IPS-18c (cell line): Measurements from ENCODE around the gene EYA2.

Experiments used
- H3K4me3 ChIP-seq: 2 replicates; pipeline ENCODE4 v1.7.0; 2013; ENCODE audit warnings: low read depth, mild to moderate bottlenecking, low read length, moderate library complexity; ENCODE audit not compliant: insufficient read depth
- H3K9me3 ChIP-seq: one replicate; pipeline ENCODE4 v1.6.1; 2013; ENCODE audit warnings: mild to moderate bottlenecking, low read length, moderate library complexity; ENCODE audit not compliant: control insufficient read depth, insufficient read depth

EYA2 gene

GRCh38 chr20:46999801-47000465 lies 105.3 kb downstream of the EYA2 start:
- peaks cover 2% of the 10 kb centered on the region for H3K9me3 ChIP-seq
- no peak overlapping the region for H3K4me3 ChIP-seq

GRCh38 chr20:47003223-47003622 lies 108.6 kb downstream of the EYA2 start:
- Histone ChIP-seq H3K4me3 (no peak overlapping the region), H3K9me3 (peaks cover 2% of the 10 kb centered on the region)

GRCh38 chr20:47004179-47004578 lies 109.5 kb downstream of the EYA2 start:
- Histone ChIP-seq H3K4me3 (no peak overlapping the region), H3K9me3 (peaks cover 2% of the 10 kb centered on the region)

DNA sequence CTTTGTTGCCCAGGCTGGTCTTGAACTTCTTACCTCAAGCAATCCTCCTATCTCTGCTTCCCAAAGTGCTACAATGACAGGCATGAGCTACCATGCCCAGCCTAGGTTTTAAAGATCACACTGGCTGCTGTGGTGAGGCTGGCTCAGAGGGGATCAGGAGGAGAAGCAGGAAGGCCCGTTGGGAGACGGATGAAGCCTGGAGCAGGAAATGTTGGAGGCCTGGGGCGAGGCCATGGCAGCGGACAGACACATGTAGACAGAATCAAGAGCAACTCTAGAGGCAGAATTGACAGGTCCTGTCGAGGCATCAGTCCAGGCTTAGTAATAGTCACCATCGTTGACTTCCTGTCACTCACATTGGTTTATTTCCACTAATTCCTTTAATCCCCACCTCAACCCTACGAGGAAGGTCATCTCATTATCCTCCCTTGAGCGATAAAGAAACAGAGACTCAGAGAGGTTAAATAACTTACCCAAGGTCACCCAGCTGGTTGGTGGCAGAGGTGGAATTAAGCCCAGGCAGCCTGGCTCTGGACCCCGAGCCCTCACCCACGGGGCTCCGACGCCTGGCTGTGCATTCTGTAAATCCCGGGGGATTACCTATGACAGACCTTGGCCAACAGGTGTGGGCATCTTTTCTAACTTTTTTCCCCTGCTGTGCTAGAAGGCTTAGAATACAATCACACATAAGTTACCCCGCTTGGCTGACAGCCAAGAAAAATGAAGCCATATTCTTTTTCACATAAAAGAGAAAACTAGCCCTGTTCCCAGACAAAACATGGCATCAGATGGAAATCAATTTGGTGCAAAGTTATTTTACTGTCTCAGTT lies 113.4 kb downstream of the EYA2 start:
- no peak overlapping the region for H3K4me3 ChIP-seq
- H3K9me3 ChIP-seq, result peaks cover 2% of the 10 kb centered on the region

GRCh38 chr20:47008842-47009518 lies 114.3 kb downstream of the EYA2 start:
- no peak overlapping the region for H3K4me3 ChIP-seq
- peaks cover 2% of the 10 kb centered on the region for H3K9me3 ChIP-seq

DNA sequence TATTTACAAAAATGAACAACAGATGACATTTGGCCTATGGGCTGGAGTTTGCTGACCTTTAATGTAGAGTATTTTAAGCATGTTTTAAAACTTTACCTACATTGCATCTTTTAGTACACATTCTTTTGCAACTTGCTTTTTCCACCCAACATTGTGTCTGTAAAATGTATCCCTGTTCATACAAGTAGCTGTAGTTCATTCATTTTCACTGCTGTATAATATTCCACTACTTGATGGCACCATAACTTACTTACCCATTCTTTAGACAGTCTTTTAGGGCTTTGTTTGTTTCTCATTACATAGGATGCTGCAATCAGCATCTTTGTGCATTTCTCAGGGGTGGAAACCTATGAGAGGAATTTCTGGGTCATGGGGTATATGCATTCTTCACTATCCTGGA lies 115.1 kb downstream of the EYA2 start:
- peaks cover under 1% of the 10 kb centered on the region for H3K9me3 ChIP-seq
- no peak overlapping the region for H3K4me3 ChIP-seq

GRCh38 chr20:47011984-47012383 lies 117.3 kb downstream of the EYA2 start:
- Histone ChIP-seq H3K4me3 (no peak overlapping the region), H3K9me3 (no peaks in the 10 kb centered on the region)

DNA sequence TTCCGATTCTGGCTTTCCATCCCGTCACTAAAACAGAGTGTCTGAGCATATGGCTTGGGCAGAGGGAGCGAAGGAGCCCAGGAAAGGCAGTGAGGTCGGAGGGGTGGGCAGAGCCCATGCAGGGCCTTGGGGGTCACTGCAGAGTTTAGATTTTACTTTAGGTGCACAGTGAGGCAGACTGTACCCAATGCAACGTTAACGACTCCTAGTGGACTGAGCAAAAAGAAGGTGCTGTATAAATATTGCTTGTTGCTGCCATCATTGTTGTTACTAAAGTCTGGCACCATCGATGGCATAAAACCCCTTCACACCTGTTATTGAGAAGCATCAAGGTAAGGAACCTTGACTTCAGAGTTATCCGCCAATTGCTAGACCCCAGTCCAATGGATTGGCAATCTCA lies 119.0 kb downstream of the EYA2 start:
- Histone ChIP-seq H3K4me3 (no peak overlapping the region), H3K9me3 (no peaks in the 10 kb centered on the region)

DNA sequence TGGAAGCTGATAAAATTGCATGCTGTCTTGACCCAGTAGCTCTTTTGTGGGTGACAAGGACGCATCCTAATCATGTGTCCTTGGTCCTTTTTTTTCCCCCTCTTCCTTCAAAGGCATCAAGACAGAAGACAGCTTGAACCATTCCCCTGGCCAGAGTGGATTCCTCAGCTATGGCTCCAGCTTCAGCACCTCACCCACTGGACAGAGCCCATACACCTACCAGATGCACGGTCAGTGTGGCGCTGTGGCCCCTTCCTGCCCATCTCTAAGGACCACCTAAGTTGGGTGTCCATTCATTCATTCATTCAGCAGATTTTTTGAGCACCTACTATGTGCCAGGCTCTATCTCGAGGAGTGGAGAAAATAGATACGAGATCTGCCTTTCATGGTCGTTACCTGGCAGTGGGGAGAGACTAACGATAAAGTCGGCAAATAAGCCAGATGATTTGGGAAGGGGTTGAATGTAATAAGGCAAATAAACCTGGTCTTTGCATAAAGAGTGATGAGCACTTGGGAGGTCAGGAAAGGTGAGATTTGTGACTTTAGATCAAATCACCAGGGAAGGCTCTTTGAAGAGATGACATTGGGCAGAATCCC lies 121.5 kb downstream of the EYA2 start:
- Histone ChIP-seq H3K4me3 (no peak overlapping the region), H3K9me3 (no peaks in the 10 kb centered on the region)

DNA sequence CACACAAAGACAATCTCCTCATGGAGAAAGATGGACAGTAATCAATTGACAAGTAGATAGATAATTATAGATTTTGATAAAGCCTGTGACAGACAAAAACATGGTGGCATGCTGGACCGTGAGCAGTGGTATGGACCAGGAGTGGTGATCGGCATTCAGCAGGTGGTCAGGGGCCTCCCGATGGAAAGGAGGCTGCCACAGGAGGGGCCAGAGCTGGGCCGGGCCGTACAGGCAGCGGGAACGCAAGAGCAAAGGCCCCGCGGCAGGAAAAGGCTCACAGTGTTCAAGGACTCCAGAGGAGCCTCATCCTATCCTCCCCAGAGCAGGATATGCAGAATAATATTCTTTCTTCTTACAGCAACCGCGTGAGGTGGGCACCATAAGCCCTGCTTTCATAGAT lies 123.7 kb downstream of the EYA2 start:
- Histone ChIP-seq H3K4me3 (no peak overlapping the region), H3K9me3 (no peaks in the 10 kb centered on the region)

- no peak overlapping the region for H3K4me3 ChIP-seq
- no peaks in the 10 kb centered on the region for H3K9me3 ChIP-seq
Measured at GRCh38 chr20:47019121-47019824, 124.6 kb downstream of the EYA2 start.

GRCh38 chr20:47020231-47020630 lies 125.6 kb downstream of the EYA2 start:
- no peaks in the 10 kb centered on the region for H3K9me3 ChIP-seq
- H3K4me3 ChIP-seq, result no peak overlapping the region

DNA sequence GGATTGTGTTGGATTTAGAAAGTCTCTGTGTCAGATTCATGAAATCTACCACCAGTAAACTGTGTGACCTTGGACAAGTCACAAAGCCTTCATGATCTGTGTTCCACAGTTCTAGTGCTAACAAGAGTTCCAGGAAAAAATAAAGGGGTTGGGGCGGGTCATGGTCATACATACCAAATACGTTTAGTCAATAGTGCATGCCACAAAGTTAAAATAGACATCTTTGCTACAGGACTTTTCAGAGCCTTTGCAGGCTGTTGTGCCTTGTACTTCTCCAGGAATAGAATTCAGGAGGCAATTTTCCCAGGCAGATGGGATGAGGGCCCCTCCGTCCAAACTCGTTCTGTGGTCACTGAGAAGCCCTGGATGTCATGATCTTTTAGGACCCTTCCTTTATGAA lies 127.2 kb downstream of the EYA2 start:
- Histone ChIP-seq H3K4me3 (no peak overlapping the region), H3K9me3 (no peaks in the 10 kb centered on the region)

- Histone ChIP-seq H3K4me3 (no peak overlapping the region), H3K9me3 (no peaks in the 10 kb centered on the region)
Measured at GRCh38 chr20:47024461-47024937, 129.9 kb downstream of the EYA2 start.

GRCh38 chr20:47027042-47027441 lies 132.4 kb downstream of the EYA2 start:
- no peak overlapping the region for H3K4me3 ChIP-seq
- H3K9me3 ChIP-seq, result no peaks in the 10 kb centered on the region

DNA sequence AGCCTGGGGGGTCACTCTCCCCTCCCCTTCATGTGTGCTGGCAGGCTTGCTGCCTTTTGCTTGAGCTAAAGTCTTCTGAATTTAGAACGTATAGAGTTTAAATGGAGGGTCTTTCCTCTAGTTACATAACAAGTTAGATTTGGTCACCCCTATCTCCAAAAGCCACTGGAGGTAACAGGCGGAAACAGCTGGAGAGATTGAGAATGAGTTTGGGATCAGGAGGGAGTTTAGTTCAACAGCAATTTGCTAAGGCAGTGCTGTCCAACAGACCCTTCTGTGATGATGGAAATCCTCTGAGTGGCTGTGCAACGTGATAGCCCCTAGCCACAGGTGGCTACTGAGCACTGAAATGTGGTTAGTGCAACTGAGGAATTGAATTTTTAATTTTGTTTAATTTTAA lies 132.8 kb downstream of the EYA2 start:
- H3K4me3 ChIP-seq, result no peak overlapping the region
- H3K9me3 ChIP-seq, result no peaks in the 10 kb centered on the region

DNA sequence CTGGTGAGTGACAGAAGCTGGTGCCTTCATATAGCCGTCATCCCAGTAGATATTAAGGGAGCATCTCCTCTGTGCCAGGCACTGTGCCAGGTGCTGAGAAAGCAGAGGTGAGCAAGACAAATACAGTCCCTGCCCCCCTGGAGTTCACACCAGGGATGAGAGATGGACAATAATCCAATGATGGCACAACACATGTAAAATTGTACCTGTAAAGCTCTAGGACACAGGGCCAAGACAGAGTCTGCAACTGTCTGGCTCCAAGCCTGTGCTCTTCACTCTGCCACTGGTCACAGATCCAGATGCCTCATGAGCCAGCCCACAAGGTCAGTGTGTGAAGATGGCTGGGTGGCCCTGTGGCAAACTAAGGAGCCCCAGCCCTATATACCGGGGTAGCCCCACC lies 133.8 kb downstream of the EYA2 start:
- no peak overlapping the region for H3K4me3 ChIP-seq
- no peaks in the 10 kb centered on the region for H3K9me3 ChIP-seq
